ENCODE data around the gene MYO16. TPM values are rescaled to one million over a fixed set of nuclear protein-coding genes. Genes with fewer than 3 reads are reported as not detected.

MYO16 gene
- total RNA-seq, 2 experiments from 2014 or later, result not detected

- no peaks in the 10 kb centered on the region for H3K9me3 Mint-ChIP-seq
- ChIA-PET POLR2A (no interaction called here), CTCF (no interaction called here)
- DNase-seq, result no peak
- H3K27ac Mint-ChIP-seq, result no peak overlapping the region
- peaks cover 11% of the 10 kb centered on the region for H3K4me1 Mint-ChIP-seq
- H3K27me3 Mint-ChIP-seq, result no peaks in the 10 kb centered on the region
- H3K36me3 Mint-ChIP-seq (ENCODE audit: low read depth), result no peaks in the 10 kb centered on the region
- no peak overlapping the region for H3K4me3 Mint-ChIP-seq
These were observed 526.9 kb downstream of the MYO16 start for GRCh38 chr13:109156181-109156935.

GRCh38 chr13:109157275-109157674, 527.9 kb downstream of the MYO16 start:
- Mint-ChIP-seq H3K4me3 (no peak overlapping the region), H3K9me3 (no peaks in the 10 kb centered on the region), H3K27me3 (no peaks in the 10 kb centered on the region), H3K4me1 (peaks cover 18% of the 10 kb centered on the region), H3K27ac (no peak overlapping the region), H3K36me3 (ENCODE audit: low read depth) (no peaks in the 10 kb centered on the region)
- ChIA-PET CTCF (no interaction called here), POLR2A (no interaction called here)
- DNase-seq, result no peak

- H3K4me1 Mint-ChIP-seq, result peaks cover 27% of the 10 kb centered on the region
- H3K27me3 Mint-ChIP-seq, result peaks cover 2% of the 10 kb centered on the region
- no peak overlapping the region for H3K27ac Mint-ChIP-seq
- CTCF ChIA-PET, result no interaction called here
- H3K36me3 Mint-ChIP-seq (ENCODE audit: low read depth), result no peaks in the 10 kb centered on the region
- DNase-seq, result no peak
- H3K4me3 Mint-ChIP-seq, result no peak overlapping the region
- POLR2A ChIA-PET, result no interaction called here
- H3K9me3 Mint-ChIP-seq, result no peaks in the 10 kb centered on the region
These were observed 529.0 kb downstream of the MYO16 start for GRCh38 chr13:109158383-109158782.

- Mint-ChIP-seq H3K27me3 (peaks cover 2% of the 10 kb centered on the region), H3K4me1 (peaks cover 27% of the 10 kb centered on the region), H3K4me3 (no peak overlapping the region), H3K27ac (no peak overlapping the region), H3K9me3 (no peaks in the 10 kb centered on the region), H3K36me3 (ENCODE audit: low read depth) (no peaks in the 10 kb centered on the region)
- no peak for DNase-seq
- ChIA-PET POLR2A (no interaction called here), CTCF (no interaction called here)
These were observed 530.4 kb downstream of the MYO16 start for GRCh38 chr13:109159650-109160309.

GRCh38 chr13:109160357-109160756, 530.9 kb downstream of the MYO16 start:
- CTCF ChIA-PET, result no interaction called here

GRCh38 chr13:109160887-109161669, 531.7 kb downstream of the MYO16 start:
- Mint-ChIP-seq H3K4me3 (no peak overlapping the region), H3K27me3 (peaks cover 2% of the 10 kb centered on the region), H3K9me3 (no peaks in the 10 kb centered on the region), H3K4me1 (peaks cover 27% of the 10 kb centered on the region), H3K27ac (no peak overlapping the region), H3K36me3 (ENCODE audit: low read depth) (no peaks in the 10 kb centered on the region)
- POLR2A ChIA-PET, result no interaction called here
- CTCF ChIA-PET, result no interaction called here
- no peak for DNase-seq

More at GRCh38 chr13:109160357-109160756, 530.9 kb downstream of the MYO16 start:
- POLR2A ChIA-PET, result no interaction called here
- Mint-ChIP-seq H3K4me3 (no peak overlapping the region), H3K27me3 (peaks cover 2% of the 10 kb centered on the region), H3K4me1 (peaks cover 27% of the 10 kb centered on the region), H3K36me3 (ENCODE audit: low read depth) (no peaks in the 10 kb centered on the region), H3K27ac (no peak overlapping the region), H3K9me3 (no peaks in the 10 kb centered on the region)
- DNase-seq, result no peak

GRCh38 chr13:109162248-109163036, 533.0 kb downstream of the MYO16 start:
- ChIA-PET POLR2A (no interaction called here), CTCF (no interaction called here)
- Mint-ChIP-seq H3K9me3 (no peaks in the 10 kb centered on the region), H3K27me3 (peaks cover 2% of the 10 kb centered on the region), H3K4me3 (no peak overlapping the region), H3K27ac (no peak overlapping the region), H3K36me3 (ENCODE audit: low read depth) (no peaks in the 10 kb centered on the region), H3K4me1 (peaks cover 27% of the 10 kb centered on the region)
- peak; percentile 58 for DNase-seq

- H3K4me1 Mint-ChIP-seq, result peaks cover 27% of the 10 kb centered on the region
- no peaks in the 10 kb centered on the region for H3K36me3 Mint-ChIP-seq (ENCODE audit: low read depth)
- H3K4me3 Mint-ChIP-seq, result no peak overlapping the region
- no peak overlapping the region for H3K27ac Mint-ChIP-seq
- no peak for DNase-seq
- ChIA-PET POLR2A (no interaction called here), CTCF (no interaction called here)
- no peaks in the 10 kb centered on the region for H3K9me3 Mint-ChIP-seq
- H3K27me3 Mint-ChIP-seq, result peaks cover 2% of the 10 kb centered on the region
These were observed 533.6 kb downstream of the MYO16 start for GRCh38 chr13:109163037-109163379.

GRCh38 chr13:109165417-109165904, 536.0 kb downstream of the MYO16 start:
- peaks cover 5% of the 10 kb centered on the region for H3K27me3 Mint-ChIP-seq
- no peaks in the 10 kb centered on the region for H3K36me3 Mint-ChIP-seq (ENCODE audit: low read depth)
- peaks cover 27% of the 10 kb centered on the region for H3K4me1 Mint-ChIP-seq
- POLR2A ChIA-PET, result no interaction called here
- CTCF ChIA-PET, result no interaction called here
- DNase-seq, result no peak
- H3K4me3 Mint-ChIP-seq, result no peak overlapping the region
- H3K9me3 Mint-ChIP-seq, result no peaks in the 10 kb centered on the region
- no peak overlapping the region for H3K27ac Mint-ChIP-seq

GRCh38 chr13:109166804-109167203, 537.4 kb downstream of the MYO16 start:
- ChIA-PET POLR2A (no interaction called here), CTCF (no interaction called here)
- no peak overlapping the region for H3K4me3 Mint-ChIP-seq
- H3K27ac Mint-ChIP-seq, result no peak overlapping the region
- no peaks in the 10 kb centered on the region for H3K9me3 Mint-ChIP-seq
- peaks cover 7% of the 10 kb centered on the region for H3K27me3 Mint-ChIP-seq
- no peak for DNase-seq
- peaks cover 16% of the 10 kb centered on the region for H3K4me1 Mint-ChIP-seq
- no peaks in the 10 kb centered on the region for H3K36me3 Mint-ChIP-seq (ENCODE audit: low read depth)

- POLR2A ChIA-PET, result no interaction called here
These were observed 542.7 kb downstream of the MYO16 start for GRCh38 chr13:109172136-109172535.

GRCh38 chr13:109175666-109176065, 546.3 kb downstream of the MYO16 start:
- H3K27me3 Mint-ChIP-seq, result peaks cover 6% of the 10 kb centered on the region
- no peak overlapping the region for H3K4me3 Mint-ChIP-seq
- H3K9me3 Mint-ChIP-seq, result peaks cover 2% of the 10 kb centered on the region
- H3K27ac Mint-ChIP-seq, result no peak overlapping the region
- no peaks in the 10 kb centered on the region for H3K36me3 Mint-ChIP-seq (ENCODE audit: low read depth)
- no peaks in the 10 kb centered on the region for H3K4me1 Mint-ChIP-seq
- DNase-seq, result no peak
- CTCF ChIA-PET, result no interaction called here
- POLR2A ChIA-PET, result no interaction called here

More at GRCh38 chr13:109172136-109172535, 542.7 kb downstream of the MYO16 start:
- DNase-seq, result no peak
- Mint-ChIP-seq H3K27ac (no peak overlapping the region), H3K4me1 (no peaks in the 10 kb centered on the region), H3K27me3 (peaks cover 9% of the 10 kb centered on the region), H3K9me3 (peaks cover 2% of the 10 kb centered on the region), H3K4me3 (no peak overlapping the region), H3K36me3 (ENCODE audit: low read depth) (no peaks in the 10 kb centered on the region)
- CTCF ChIA-PET, result no interaction called here

GRCh38 chr13:109180905-109181425, 551.6 kb downstream of the MYO16 start:
- no peak overlapping the region for H3K27ac Mint-ChIP-seq
- DNase-seq, result no peak
- ChIA-PET CTCF (no interaction called here), POLR2A (no interaction called here)
- H3K27me3 Mint-ChIP-seq, result no peaks in the 10 kb centered on the region
- no peaks in the 10 kb centered on the region for H3K4me1 Mint-ChIP-seq
- no peaks in the 10 kb centered on the region for H3K36me3 Mint-ChIP-seq (ENCODE audit: low read depth)
- H3K9me3 Mint-ChIP-seq, result peaks cover 2% of the 10 kb centered on the region
- no peak overlapping the region for H3K4me3 Mint-ChIP-seq
